GM19324 (cell line): ENCODE measurements around the gene RASL12.

Source experiments
- ATAC-seq: cut with Tn5 transposase; IDR thresholded peaks from one replicate; pipeline ENCODE4 v1.9.1; 2021; ENCODE audit warnings: mild to moderate bottlenecking, moderate library complexity; ENCODE audit not compliant: unreplicated experiment, low FRiP score

The RASL12 gene

DNA sequence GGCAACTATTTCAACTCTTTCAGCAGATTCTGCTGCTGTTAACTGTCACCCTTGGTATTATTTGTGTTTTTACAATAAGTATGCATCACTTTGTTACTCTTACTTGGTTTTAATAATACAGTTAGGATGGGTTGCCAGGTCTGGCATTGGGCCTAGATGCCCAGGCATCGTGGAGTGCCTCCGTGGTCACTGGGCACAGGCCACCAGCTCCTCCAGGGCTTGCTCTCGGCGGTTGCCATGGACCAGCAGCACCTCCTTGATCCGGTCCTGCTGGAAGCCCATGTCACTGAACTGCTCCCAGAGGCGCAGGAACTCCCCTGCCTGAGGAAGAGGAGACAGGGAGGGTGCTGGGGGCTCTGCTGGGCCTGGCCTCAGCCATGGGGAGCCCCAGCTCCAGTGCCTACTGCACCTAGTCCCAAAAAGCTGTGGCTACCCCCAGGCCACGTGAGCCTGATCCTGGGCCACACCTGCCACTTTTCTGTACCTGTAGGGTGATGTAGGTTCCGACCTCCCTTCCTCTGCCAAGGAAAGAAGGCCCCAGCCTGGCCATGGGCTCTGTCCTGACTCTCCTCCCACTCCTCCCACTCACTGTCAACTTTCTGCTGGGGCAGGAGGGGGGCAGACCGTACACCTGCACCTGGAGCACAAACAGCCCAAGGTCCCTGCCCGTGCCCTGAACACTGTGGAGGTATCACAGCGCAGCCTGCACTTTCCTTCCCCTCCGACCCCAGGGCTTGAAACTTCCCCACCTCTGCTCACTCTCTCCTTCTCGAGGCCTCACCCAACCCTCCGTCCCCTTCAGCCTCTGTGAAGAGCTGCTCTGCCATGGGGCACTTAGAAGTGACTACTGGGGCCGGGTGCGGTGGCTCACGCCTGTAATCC lies 25.4 kb upstream of the RASL12 start:
- no peak for ATAC-seq

DNA sequence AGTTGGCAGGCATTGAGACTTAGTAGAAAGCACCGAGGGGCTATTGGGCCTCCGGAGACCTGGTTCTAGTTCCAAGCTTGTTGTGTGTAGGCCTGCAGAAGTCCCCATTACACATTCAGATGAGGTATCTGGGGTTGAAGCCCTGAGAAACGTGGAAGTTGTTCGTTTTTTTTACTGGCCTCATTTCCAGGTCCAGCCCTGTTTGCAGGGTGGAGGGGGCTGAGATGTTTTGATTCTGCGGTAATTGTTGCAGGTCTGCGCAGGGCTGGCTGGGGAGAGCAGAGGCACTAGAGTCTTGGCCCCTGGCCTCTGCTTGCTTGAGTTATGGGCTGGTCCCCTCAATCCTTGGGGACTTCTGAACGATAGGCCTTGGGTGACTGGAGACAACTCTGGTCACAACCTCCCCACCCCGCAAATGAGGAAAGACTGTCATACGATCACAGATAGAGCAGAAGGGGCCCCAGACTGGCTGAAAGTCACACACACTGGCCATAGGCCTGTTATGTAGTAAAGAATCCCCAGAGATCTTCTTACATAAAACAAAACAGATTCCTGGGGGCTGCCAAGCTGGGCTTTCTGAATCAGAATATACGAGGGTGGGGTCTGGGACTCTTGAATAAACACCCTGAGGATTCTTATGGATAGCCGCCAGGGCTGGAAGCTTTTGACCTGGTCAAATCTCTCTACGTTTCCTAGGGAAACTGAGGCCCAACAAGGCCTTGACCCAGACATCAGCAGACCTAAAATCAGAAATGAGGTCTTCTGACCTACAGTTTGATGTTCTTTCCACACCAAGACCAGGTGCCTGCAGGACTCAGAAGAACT lies 24.4 kb upstream of the RASL12 start:
- no peak for ATAC-seq

DNA sequence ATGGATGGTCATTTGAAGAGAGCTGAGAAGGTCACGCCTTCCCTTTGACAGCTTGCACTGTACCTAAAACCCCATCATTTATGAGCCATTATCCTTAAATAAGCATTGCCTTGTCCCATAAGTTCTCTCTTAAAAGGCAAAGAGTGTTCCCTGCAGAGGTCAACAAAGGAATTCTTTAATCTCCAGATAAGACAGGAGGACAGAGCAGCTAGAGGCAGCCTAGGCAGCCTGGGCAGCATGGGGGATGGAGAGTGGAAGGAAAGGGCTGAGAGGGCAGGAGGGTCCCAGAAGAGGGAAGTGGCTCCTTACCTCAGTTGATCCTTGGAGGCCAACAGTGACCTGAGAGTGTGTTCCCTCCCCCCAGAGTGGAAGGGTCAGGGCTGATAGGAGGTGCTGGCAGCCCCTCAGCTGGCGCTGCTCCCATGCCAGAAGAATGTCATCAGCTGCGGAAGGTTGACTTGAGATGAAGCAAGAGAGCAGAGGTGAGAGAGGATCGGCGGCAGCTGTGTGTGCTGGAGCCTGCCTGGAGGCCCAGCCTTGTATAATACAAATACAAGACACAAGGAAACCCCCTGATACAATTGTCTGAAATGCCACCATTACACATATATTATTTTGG lies 21.5 kb upstream of the RASL12 start:
- no peak for ATAC-seq

DNA sequence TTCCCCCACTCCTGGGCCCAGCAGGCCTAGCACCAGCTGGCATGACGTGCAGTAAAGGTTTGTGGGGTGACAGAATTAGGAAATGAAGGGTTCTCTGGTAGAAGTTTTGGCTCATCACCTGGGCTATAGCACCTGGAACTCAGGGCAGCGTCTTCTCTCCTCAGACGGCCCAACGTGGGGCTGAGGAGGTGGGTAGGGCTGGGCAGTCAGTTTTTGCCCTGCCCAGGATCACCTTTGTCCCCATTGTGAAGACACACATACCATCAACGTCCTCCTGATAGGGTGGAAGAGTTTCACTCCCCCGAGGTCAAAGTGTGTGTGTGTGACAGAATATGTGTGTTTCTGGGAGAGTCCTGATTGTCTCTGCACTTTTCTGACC lies 20.8 kb upstream of the RASL12 start:
- ATAC-seq = no peak

DNA sequence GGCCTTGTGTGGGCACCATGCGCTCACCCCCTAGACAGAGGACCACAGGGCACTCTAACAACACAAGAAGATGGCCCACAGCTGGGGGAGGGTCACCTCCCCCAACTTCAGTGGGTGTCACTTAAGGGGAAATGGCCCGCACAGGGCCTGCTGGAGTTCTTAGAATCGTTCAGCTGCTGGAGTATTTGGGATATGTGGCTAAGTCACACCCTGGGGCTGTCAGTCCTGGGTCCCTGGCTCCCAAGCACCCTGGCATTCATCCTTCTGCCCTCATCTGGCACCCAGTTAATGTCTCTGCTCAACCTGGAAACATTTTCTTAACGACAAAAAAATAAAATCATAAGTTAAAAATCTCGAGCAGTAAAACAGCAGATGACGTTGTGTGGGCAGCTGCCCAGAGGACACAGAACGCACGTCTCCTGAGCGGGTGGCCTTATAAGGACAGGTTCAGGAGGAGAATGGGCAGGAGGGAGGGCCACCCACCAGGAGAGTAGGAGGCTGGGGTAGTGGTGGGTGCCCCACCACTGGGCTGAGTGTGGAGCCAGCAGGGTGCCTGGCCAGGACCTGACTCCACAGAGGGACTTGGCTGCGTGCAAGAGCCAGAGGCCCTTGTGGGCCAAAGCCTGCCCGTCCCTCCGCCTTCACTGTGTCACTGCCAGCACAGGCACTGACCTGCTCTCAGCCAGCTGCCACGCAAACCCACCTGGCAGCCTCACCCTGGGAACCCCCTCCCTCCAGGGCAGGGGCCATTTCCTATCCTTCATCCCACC lies 20.3 kb upstream of the RASL12 start:
- no peak for ATAC-seq

DNA sequence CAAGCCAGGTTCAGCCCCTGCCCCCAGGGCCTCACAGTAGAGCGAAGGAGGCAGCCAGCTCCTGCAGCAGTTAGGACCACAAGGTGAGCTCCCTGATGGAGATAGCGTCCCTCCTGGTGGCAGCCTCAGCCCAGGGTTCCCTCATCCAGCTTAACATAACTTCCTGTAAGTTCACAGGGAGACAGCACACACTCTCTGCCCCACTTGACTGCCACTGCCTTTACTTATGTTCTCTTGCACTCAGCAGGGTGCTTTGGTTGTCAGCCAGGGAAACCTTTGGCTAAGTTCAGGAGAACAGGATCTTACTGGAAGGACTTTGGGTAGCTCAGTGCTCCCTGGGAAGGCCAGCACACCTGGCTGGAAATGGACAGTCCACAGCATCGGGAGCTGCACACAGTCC lies 19.6 kb upstream of the RASL12 start:
- ATAC-seq = no peak

DNA sequence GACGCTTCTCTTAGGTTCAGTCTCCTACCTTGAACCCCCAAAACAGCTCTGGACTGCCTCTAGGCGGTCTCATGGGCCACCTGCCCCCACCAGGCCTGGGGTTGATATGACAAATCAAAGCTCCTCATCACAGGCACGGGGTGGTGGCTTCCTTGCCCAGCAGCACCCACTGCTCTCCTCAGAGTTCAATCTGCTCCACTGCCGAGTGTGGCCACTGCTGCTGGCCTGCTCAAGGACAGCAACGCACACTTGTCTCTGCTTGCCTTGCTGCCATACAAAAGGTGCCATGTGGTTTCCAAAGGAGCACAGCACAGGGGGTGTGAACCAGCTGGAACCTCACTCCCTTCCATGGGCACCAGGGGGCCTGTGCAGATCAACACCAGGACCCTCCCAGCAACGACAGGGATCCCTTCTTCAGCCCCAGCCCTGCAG lies 18.9 kb upstream of the RASL12 start:
- ATAC-seq = no peak

DNA sequence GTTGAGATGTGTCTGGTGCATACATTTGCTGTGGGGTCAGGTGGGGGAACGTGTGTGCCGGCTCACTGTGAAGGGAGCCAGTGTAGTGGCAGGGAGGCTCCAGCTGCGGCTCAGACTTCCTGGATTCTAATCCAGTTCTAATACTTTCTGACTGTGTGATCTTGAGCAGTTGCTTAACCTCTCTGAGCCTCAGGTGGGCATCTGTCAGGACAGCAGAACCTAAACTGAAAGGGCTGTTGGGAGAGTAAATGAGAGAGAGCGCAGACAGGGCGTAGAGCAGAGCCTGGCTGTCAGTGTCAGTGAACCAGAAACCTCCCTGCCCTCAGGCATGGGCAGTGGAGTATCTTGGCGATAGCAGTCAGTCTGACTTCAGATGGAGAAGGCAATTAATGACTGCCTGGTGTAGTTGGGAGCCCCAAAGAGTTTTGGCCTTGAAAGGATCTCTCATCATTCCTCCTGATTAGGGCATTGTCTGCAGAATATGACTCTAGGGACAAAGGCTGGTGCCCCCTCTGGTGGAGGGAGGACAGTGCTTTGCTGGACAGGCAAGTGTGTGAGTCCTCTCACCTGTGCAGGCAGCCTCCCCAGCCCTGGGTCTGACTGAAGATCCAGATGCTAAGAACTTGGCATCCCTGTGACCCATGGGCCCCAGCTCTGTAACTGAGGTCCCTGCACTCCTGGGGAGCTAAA lies 18.3 kb upstream of the RASL12 start:
- no peak for ATAC-seq

DNA sequence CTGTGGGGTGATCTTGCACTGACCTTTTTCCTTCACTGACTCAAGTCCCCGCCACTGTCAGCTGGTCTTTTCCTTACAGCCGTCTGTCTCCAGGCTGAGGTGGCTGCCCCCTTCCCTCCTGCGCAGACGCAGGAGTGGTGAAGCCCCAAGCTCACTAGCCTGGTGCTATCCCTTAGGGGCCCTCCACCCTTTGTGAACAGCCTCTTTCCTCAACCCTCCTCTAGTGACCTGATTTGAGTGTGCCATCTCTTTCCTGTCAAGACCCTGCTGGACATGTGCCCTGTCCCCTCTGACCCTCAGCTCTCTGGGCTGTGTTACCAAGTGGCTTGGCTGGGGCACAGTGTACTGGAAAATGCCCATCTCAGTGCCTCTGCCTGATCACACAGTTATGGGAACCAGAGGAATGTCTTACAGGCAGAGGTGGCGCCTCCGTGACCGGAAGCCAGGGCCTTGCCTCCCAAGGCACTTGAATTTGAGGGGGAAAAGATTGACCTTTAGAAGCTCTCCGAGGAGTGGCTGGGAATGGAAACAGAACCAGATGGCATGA lies 17.5 kb upstream of the RASL12 start:
- ATAC-seq = no peak

DNA sequence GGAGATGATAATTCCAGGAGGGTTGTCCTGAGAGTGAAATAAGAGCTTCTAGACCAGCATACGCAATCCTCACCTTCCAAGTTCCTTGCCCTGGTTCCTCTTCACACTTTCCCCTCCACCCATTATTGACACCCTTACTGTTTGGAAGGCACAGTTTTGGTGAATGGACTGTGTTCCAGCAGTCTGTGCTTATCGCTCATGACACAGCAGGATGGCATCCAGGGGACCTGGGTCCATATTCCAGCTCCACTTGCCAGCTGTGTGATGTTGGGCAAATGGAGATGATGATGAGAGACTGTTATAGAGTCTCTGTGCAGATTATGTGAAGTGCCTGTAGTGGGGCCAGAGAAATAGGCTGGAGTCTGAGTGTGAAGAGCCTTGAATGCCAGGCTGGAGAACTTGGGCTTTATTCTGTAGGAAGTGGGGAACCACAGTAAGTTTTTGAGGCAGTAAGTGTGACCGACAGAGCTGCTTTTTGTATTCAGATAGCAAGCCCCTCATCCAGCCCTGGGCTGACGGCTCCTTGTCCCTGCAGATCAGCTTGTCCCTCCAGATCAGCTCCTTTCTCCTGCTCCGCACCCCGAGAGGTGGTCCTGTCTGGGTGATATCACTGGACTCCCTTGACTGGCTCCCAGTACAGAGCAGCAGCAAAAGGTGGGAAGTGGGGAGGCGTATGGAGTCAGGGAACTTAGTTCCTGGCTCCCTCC lies 16.9 kb upstream of the RASL12 start:
- ATAC-seq = no peak

DNA sequence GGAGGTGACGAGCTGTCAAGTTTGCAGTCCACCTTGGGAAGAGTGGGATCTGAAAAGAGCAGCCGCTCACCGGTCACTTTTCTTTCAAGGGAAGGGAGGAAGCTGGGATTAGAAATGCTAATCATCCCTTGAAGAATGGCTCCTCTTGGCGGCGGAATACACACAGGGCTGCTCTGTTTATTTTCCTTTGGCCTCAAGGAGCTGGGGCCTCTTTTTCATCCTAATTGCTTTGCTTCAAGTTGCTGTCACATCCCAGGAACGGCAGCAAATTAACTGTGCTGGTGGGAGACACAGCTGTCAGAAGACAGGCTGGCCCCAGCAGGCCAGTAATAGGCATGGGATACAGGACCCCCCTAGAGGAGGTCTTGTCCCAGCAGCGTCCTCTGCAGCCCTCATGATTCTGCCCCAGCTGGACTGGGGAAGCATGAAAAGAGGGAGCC lies 15.5 kb upstream of the RASL12 start:
- no peak for ATAC-seq

DNA sequence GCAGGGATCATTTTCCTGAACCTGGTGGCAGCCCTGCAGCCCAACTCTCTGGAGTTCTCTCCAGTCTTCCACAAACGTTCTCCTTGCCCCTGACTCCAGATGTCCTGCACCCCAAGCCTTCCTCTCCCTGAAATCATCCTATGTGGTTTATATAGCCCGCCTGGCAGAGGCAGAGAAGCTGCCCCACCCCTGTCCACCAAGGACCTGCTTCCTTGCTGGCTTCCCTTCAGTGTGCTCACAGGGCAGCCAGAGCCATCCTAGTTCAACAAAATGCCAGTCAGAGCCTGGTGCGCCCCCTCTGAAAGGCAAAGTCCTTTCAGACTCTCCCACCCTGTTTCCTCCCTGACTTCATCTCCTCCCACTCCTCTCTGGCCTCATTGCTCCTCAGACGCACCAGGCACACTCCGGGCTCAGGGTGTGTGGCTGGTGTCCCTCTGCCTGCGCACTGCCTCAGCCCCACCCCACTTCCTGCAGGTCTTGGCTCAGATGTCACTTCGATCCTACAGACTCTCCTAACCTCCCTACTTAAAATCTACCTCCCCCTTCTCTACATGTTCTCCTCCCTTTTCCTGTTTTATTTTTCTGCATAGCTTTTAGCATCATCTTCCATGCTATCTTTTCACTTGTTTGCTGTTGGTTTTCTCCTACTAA lies 14.6 kb upstream of the RASL12 start:
- ATAC-seq = no peak

DNA sequence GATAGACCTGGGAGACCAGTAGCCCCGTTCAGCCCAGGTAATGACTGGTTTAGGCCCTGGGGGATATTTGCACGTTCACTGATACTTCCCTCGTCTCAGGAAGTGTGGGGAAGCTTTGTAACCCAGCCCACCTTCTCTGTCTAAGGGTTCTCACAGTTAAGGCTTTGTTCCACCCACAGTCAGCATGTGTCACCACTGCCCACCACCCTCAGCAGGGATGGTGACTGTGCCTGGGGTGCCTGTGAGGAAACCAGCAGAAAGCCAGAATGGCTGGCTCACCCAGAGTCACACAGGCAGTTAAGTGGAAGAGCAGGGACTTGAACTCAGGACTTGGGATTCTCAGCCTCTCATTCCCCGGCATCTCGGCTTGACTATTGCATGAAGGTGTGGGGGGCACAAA lies 14.0 kb upstream of the RASL12 start:
- no peak for ATAC-seq

DNA sequence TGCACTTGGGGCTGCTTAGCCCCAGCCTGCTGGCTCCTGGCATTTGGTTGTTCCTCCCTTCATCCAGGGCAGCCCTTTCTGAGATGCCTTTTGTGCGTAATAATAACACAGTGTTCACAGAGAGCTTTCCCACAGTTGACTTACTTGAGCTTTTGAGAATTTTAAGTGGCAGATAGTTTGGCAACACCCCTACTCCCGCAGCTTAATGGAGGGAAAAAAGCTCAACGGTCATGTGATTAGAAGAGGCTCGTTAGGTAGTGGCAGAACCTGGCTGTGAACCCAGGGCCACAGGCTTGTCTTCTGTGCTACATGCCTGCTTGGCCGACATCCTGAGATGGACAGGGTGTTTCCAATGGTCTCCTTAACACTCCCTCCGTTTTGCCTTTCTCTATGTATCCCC lies 13.5 kb upstream of the RASL12 start:
- no peak for ATAC-seq

DNA sequence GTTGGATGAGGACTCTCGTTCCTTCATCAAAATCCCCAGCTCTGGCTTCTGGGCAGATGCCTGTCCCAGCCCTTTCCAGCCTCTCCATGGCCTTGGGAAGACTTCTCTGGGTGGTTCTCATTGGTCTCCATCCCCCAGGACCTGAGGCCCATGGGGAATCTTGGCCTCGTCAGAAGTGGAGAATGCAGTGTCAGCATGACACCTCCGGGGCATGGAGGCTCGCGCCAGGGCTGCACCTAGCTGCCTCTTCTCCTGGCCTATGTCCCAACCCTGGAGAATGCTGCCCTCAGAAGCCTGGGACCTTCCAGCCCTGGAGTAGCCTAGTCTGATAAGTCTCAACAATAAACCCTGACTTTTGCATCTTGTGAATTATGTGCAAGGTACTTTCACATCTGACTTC lies 11.8 kb upstream of the RASL12 start:
- ATAC-seq = no peak

DNA sequence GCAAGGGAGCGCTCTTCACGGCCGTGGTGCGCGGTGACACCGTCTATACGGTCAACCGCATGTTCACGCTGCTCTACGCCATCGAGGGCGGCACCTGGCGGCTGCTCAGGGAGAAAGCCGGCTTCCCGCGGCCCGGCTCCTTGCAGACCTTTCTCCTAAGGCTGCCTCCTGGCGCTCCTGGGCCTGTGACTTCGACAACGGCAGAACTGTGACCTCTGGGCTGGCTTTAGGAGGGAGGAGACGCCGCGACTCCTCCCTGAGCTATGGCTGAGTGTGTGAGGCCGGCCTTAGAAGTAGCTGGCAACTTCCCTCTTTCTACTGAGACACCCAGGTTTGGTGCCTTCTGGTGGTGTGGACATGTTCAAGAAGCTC lies 10.2 kb upstream of the RASL12 start:
- no peak for ATAC-seq

DNA sequence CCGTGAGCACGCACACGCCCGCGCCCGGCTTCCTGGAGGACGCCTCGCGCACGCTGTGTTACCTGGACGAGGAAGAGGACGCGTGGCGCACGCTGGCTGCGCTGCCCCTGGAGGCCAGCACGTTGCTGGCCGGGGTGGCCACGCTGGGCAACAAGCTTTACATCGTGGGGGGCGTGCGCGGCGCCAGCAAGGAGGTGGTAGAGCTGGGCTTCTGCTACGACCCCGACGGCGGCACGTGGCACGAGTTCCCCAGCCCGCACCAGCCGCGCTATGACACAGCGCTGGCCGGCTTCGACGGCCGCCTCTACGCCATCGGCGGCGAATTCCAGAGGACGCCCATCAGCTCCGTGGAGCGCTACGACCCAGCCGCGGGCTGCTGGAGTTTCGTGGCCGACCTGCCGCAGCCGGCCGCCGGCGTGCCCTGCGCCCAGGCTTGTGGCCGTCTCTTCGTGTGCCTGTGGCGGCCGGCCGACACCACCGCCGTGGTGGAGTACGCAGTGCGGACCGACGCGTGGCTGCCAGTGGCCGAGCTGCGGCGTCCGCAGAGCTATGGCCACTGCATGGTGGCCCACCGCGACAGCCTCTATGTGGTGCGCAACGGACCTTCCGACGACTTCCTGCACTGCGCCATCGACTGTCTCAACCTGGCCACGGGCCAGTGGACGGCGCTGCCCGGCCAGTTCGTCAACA lies 9.6 kb upstream of the RASL12 start:
- no peak for ATAC-seq
